Esophagus squamous epithelium (tissue), 4 donors: ENCODE data around the gene UBLCP1.

Source experiments
- CTCF ChIP-seq, 6 experiments: fragments of 450-650 bp in 4 of 6; fragments of 200-600 bp in 2 of 6; sonication (generic) in 2 of 6; IDR thresholded peaks; one replicate each; pipeline ENCODE4 v1.5.1; 2016 to 2019; ENCODE audit warnings: antibody characterized with exemption in 6 of 6, mild to moderate bottlenecking in 4 of 6, moderate library complexity in 4 of 6
- POLR2A ChIP-seq, 4 donors: fragments of 450-650 bp; IDR thresholded peaks; one replicate each; pipeline ENCODE4 v1.6.1; 2017; ENCODE audit warnings: antibody characterized with exemption in 4 of 4, mild to moderate bottlenecking in 4 of 4, moderate library complexity in 3 of 4

- TF ChIP-seq POLR2A (IDR thresholded peaks at IDR 0.05) (no peak), CTCF (IDR thresholded peaks at IDR 0.05) (no peak)
Measured at GRCh38 chr5:159252195-159252594, 10.9 kb upstream of the UBLCP1 start.
